Gastrocnemius medialis (tissue), 4 donors: ENCODE measurements around the gene KAZN. TPM values are rescaled to one million over a fixed set of nuclear protein-coding genes. Genes with fewer than 3 reads are reported as not detected.

Source experiments
- ATAC-seq, 2 donors: fragments of 150-250 bp; one replicate each; pipeline ENCODE4 v1.9.1; 2016
- DNase-seq, 2 donors: peaks; one replicate each; pipeline ENCODE4 v3.0.0-alpha.2; 2019
- H3K27ac ChIP-seq, 4 donors: fragments of 200-600 bp; sonication (generic); 1 replicate in 1 of 4; 2 replicates in 3 of 4; pipeline ENCODE4 v1.5.1; 2016 to 2018; ENCODE audit warnings: mild to moderate bottlenecking in 2 of 4, moderate library complexity in 1 of 4
- H3K27me3 ChIP-seq, 3 donors: fragments of 200-600 bp; sonication (generic) in 2 of 3; 1 replicate in 1 of 3; 2 replicates in 2 of 3; pipeline versions ENCODE4 v1.5.1 to v1.6.0; 2016 to 2019; ENCODE audit warnings: mild to moderate bottlenecking in 1 of 3, moderate library complexity in 1 of 3
- H3K36me3 ChIP-seq, 2 donors: fragments of 200-600 bp; sonication (generic) in 1 of 2; one replicate each; pipeline ENCODE4 v1.5.1; 2017 to 2018
- H3K4me1 ChIP-seq, 2 donors: fragments of 200-600 bp; sonication (generic) in 1 of 2; one replicate each; pipeline ENCODE4 v1.5.1; 2016 to 2017; ENCODE audit warnings: mild to moderate bottlenecking in 2 of 2
- H3K4me3 ChIP-seq, 4 donors: fragments of 200-600 bp; sonication (generic) in 3 of 4; 1 replicate in 1 of 4; 2 replicates in 3 of 4; pipeline ENCODE4 v1.5.1; 2016 to 2019; ENCODE audit warnings: mild to moderate bottlenecking in 2 of 4
- H3K9me3 ChIP-seq, 3 donors: fragments of 200-600 bp; sonication (generic) in 2 of 3; 1 replicate in 1 of 3; 2 replicates in 2 of 3; pipeline ENCODE4 v1.5.1; 2016 to 2019
- POLR2A ChIP-seq, 2 donors: fragments of 450-650 bp; IDR thresholded peaks; one replicate each; pipeline ENCODE4 v1.6.1; 2017; ENCODE audit warnings: antibody characterized with exemption in 2 of 2, mild to moderate bottlenecking in 2 of 2, moderate library complexity in 2 of 2
- in situ Hi-C, 4 donors: fragments of 200-750 bp; cut with MboI; loops; one replicate each; pipeline versions ENCODE4 v1.15.0 to v1.8.0; 2017; ENCODE audit warnings: low sequenced_read_pairs in 4 of 4
- intact Hi-C: fragments of 100-400 bp; cut with DNase I; formaldehyde crosslinking; loops from one replicate; pipeline ENCODE4 v1.15.1; 2023; ENCODE audit warnings: low total_unique reads
- total RNA-seq, 4 donors: library from RNA; depleted of rRNA; stranded (reverse); fragments of >200 nt; gene quantifications; one replicate each; pipeline versions ENCODE4 v1.1.0 to v1.2.3, GENCODE V29; 2016
- TF ChIP-seq, protein P1 (sequence below), 5 experiments: fragments of 450-650 bp in 3 of 5; fragments of 200-600 bp in 2 of 5; sonication (generic) in 2 of 5; IDR thresholded peaks in 4 of 5; conservative IDR thresholded peaks in 1 of 5; 1 replicate in 4 of 5; 2 replicates in 1 of 5; pipeline ENCODE4 v1.5.1; 2016 to 2019; ENCODE audit warnings: antibody characterized with exemption in 5 of 5, mild to moderate bottlenecking in 3 of 5, moderate library complexity in 3 of 5

Gene KAZN
- total RNA-seq, 4 donors from 2014 or later, result 0.05 to 2.2 (median 1.00) TPM

DNA sequence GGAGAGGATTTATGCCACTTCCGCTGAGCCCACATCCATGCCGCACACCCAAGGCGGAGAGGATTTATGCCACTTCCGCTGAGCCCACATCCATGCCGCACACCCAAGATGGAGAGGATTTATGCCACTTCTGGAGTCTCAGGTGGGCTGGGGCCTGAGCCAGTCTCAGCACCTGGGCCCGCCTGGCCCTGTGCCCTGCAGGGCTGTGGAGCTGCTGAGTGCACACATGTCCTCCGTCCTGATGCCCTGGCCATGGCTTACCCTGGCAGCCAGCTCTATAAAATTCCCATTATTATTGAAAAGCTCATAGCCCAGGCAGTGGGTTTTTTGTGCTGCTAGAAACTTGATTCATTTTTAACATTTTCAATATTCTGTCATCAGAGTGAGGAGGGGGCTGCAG is 465.3 kb downstream of the KAZN start:
- H3K9me3 ChIP-seq, result no peaks in the 10 kb centered on the region
- ATAC-seq, result no peak
- DNase-seq, result no peak
- H3K27ac ChIP-seq, result no peak overlapping the region
- TF ChIP-seq POLR2A (IDR thresholded peaks at IDR 0.05), result no peak
- TF ChIP-seq, protein P1, sequence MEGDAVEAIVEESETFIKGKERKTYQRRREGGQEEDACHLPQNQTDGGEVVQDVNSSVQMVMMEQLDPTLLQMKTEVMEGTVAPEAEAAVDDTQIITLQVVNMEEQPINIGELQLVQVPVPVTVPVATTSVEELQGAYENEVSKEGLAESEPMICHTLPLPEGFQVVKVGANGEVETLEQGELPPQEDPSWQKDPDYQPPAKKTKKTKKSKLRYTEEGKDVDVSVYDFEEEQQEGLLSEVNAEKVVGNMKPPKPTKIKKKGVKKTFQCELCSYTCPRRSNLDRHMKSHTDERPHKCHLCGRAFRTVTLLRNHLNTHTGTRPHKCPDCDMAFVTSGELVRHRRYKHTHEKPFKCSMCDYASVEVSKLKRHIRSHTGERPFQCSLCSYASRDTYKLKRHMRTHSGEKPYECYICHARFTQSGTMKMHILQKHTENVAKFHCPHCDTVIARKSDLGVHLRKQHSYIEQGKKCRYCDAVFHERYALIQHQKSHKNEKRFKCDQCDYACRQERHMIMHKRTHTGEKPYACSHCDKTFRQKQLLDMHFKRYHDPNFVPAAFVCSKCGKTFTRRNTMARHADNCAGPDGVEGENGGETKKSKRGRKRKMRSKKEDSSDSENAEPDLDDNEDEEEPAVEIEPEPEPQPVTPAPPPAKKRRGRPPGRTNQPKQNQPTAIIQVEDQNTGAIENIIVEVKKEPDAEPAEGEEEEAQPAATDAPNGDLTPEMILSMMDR (IDR thresholded peaks at IDR 0.05 in 4 of 5, conservative IDR thresholded peaks at IDR 0.05 in 1 of 5), result no peak
- no peak overlapping the region for H3K4me3 ChIP-seq
- no peaks in the 10 kb centered on the region for H3K4me1 ChIP-seq
- no peaks in the 10 kb centered on the region for H3K36me3 ChIP-seq
- intact Hi-C loops (no loop called here), in situ Hi-C loops (no loop called here)
- H3K27me3 ChIP-seq, result no peaks in the 10 kb centered on the region

GRCh38 chr1:15064217-15064929 is 465.9 kb downstream of the KAZN start:
- no peaks in the 10 kb centered on the region for H3K27me3 ChIP-seq
- in situ Hi-C loops, result no loop called here
- no peak for TF ChIP-seq POLR2A (IDR thresholded peaks at IDR 0.05)
- TF ChIP-seq, protein P1 (IDR thresholded peaks at IDR 0.05 in 4 of 5, conservative IDR thresholded peaks at IDR 0.05 in 1 of 5), result no peak
- intact Hi-C loops, result no loop called here
- H3K27ac ChIP-seq, result no peak overlapping the region
- H3K9me3 ChIP-seq, result no peaks in the 10 kb centered on the region
- no peaks in the 10 kb centered on the region for H3K36me3 ChIP-seq
- H3K4me1 ChIP-seq, result no peaks in the 10 kb centered on the region
- ATAC-seq (no peak), DNase-seq (no peak)
- no peak overlapping the region for H3K4me3 ChIP-seq

- TF ChIP-seq, protein P1 (IDR thresholded peaks at IDR 0.05 in 4 of 5, conservative IDR thresholded peaks at IDR 0.05 in 1 of 5), result no peak
- TF ChIP-seq POLR2A (IDR thresholded peaks at IDR 0.05), result no peak
- Histone ChIP-seq H3K4me3 (no peak overlapping the region), H3K4me1 (no peaks in the 10 kb centered on the region), H3K9me3 (no peaks in the 10 kb centered on the region), H3K36me3 (no peaks in the 10 kb centered on the region), H3K27me3 (no peaks in the 10 kb centered on the region), H3K27ac (no peak overlapping the region)
- DNase-seq (no peak), ATAC-seq (no peak)
- intact Hi-C loops (no loop called here), in situ Hi-C loops (no loop called here)
Observed at GRCh38 chr1:15065291-15065690, 466.8 kb downstream of the KAZN start.

- DNase-seq (no peak), ATAC-seq (no peak)
- no peaks in the 10 kb centered on the region for H3K27me3 ChIP-seq
- in situ Hi-C loops, result no loop called here
- no peaks in the 10 kb centered on the region for H3K36me3 ChIP-seq
- no peak for TF ChIP-seq POLR2A (IDR thresholded peaks at IDR 0.05)
- TF ChIP-seq, protein P1 (IDR thresholded peaks at IDR 0.05 in 4 of 5, conservative IDR thresholded peaks at IDR 0.05 in 1 of 5), result no peak
- no peaks in the 10 kb centered on the region for H3K4me1 ChIP-seq
- H3K9me3 ChIP-seq, result no peaks in the 10 kb centered on the region
- H3K4me3 ChIP-seq, result no peak overlapping the region
- no peak overlapping the region for H3K27ac ChIP-seq
- intact Hi-C loops, result no loop called here
Observed at GRCh38 chr1:15065736-15066135, 467.3 kb downstream of the KAZN start.

DNA sequence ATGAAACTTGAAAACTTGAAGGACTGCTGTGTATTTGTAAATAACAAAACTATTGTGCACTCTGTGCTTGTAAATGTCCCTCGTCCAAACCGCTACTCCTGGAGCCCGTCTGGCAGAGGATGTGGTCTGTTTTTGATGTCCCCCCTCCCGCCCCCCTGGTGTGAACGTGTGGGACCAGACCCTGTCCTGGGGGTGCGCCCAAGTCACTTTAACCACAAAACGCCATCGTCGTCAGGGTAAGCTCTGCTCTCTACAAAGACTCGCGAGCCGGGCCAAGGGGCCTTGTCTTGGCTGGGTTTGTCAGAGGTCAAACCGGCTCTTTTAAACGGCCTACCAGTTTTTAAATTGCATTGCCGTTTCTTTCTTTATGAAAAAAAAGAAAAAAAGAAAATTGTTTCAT is 467.7 kb downstream of the KAZN start:
- Histone ChIP-seq H3K9me3 (no peaks in the 10 kb centered on the region), H3K4me1 (no peaks in the 10 kb centered on the region), H3K36me3 (no peaks in the 10 kb centered on the region), H3K4me3 (no peak overlapping the region), H3K27me3 (no peaks in the 10 kb centered on the region), H3K27ac (no peak overlapping the region)
- no peak for ATAC-seq
- no peak for DNase-seq
- intact Hi-C loops (no loop called here), in situ Hi-C loops (no loop called here)
- TF ChIP-seq, protein P1 (IDR thresholded peaks at IDR 0.05 in 4 of 5, conservative IDR thresholded peaks at IDR 0.05 in 1 of 5), result no peak
- TF ChIP-seq POLR2A (IDR thresholded peaks at IDR 0.05), result no peak
